SHP77 treated with DMSO at 0.1 percent for 48 hours (cell line): ENCODE data around the gene ADRB2.
"Not testable (repeated sequence)": the region's sequence is repeated elsewhere in the genome, so short reads cannot be mapped to it uniquely, and the experiment has no call there.

Source experiments
- DNase-seq: peaks from one replicate; lab custom pipeline; 2025; lab: John Stamatoyannopoulos, UW

ADRB2 gene

DNA sequence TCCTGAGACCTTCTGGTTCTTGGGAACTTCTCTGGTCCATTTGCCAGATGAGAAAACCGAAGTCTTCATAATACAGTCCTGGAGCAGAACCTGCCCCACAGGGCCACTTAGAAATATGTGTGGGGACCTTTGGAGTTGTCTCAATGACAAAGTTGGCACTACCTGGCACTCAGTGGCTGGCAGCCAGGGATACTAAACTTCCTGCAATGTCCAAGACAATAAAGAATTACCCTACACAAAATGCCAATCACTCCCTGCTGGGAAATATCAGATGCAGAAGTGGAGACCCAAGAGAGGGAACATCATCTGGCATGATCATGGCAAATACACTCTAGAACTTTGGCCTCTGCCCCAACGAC lies 29.6 kb downstream of the ADRB2 start:
- DNase-seq: no peak

GRCh38 chr5:148856424-148856823 lies 30.0 kb downstream of the ADRB2 start:
- no peak for DNase-seq

DNA sequence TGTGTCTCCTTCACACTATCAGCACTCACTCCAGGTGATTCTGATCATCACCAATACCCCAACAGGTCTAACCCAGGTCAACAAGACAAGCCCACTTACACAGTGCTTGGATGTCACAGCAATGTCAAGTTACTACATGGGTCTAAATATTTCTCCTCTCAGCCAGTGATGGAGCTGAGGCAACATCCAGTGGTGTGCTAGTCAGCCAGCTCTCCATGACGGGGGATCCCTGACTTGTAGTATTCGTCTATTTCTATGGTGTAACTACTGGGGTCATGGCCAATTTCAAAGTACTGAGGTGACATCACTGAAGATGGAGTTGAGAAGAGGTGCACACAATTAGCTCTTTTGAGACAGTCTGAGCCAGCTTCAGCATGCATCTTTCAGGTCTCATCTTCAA lies 31.1 kb downstream of the ADRB2 start:
- no peak for DNase-seq

GRCh38 chr5:148858106-148858505 lies 31.7 kb downstream of the ADRB2 start:
- DNase-seq: no peak

DNA sequence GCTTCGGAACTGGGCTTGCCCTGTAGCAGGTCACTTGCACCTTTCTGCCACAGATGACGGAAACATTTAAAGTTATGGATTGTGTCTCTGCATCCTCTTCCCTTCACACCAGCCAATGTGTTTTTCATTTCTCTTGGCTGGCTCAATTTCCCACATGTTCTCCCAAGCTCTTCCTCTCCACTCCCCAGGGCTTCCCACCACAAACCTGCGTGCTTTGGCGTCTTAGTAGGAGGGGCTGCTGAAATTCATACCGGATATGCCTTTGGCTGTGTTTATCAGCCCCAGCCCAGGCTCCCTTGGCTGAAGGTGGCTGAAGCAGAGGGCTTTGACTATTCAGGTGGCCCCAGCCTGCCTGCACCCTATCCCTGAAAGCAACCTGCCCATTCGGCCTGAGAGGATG lies 32.1 kb downstream of the ADRB2 start:
- DNase-seq: no peak

- DNase-seq: no peak
Observed at GRCh38 chr5:148859703-148860102, 33.3 kb downstream of the ADRB2 start.

GRCh38 chr5:148860599-148860998 lies 34.2 kb downstream of the ADRB2 start:
- DNase-seq: no peak

- DNase-seq: no peak
Observed at GRCh38 chr5:148861088-148861487, 34.7 kb downstream of the ADRB2 start.

GRCh38 chr5:148861696-148862095 lies 35.3 kb downstream of the ADRB2 start:
- no peak for DNase-seq

DNA sequence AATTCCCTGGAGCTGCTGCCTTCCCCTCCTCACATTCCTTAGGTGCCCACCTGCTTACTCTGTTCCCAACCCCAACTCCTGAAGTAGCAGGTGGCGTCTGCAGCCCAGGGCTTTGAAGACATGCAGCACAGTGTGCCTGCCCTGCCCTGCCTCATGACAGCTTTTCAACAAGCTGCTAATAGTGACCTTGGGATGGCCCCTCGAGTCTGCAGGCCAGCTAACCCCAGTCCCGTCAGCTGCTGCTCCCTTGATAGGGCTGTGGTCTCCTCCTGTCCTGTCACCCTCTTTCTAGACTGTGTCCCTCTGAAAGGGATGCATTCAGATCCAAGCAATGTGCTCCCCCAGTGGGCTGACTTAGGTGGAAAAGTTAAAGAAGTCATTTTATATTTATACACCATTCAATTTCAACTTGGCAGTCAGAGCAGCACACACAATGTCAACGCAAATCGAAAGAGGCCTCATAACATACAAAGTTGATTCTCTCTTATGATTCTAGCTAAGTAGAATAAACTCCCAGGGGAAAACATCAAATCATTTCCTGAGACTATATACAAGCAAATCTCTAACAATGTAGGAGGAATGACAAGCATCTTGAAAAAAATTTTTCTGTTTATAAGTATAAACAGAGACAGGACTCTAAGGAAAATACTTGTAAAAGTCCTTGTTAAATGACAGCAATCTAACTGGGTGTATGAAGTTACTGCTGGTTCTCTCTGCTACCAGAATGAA lies 37.9 kb downstream of the ADRB2 start:
- no peak for DNase-seq

DNA sequence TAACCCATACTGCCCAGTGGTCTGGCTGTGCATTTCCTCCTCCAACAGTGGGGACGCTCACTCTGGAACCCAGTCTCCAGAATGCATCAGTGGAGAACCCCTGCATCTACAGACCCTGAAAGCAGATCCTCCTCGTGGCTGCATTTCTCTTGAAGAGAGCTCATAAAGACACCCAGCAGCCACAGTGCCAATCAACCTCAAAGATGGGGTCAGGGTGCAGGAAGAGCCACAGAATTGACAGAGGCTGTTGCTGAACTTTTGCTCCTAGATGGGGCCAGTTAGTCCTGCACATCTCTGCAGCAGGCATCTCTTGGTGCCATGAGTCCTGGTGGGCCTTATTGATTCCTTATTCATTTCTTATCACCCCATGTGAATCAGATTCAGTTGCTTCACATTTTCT lies 39.6 kb downstream of the ADRB2 start:
- no peak for DNase-seq

DNA sequence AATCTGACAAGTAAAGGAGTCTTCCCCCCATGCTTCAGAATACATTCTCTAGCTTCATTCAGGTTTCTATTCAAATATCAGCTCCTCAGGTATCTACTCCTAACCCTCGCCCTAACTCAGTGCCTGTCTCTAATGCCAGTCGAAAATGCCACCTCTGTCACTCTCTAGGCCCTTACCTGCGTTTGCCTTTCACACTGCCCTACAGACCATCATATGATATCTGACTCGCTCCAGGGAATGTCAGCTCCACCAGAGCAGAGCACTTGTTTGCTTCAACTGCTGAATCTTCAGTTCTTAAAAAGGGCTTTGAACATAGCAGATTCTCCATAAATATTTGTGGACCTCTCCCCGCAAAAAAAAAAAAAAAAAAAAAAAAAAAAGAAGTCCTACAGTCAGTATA lies 46.7 kb downstream of the ADRB2 start:
- no peak for DNase-seq

DNA sequence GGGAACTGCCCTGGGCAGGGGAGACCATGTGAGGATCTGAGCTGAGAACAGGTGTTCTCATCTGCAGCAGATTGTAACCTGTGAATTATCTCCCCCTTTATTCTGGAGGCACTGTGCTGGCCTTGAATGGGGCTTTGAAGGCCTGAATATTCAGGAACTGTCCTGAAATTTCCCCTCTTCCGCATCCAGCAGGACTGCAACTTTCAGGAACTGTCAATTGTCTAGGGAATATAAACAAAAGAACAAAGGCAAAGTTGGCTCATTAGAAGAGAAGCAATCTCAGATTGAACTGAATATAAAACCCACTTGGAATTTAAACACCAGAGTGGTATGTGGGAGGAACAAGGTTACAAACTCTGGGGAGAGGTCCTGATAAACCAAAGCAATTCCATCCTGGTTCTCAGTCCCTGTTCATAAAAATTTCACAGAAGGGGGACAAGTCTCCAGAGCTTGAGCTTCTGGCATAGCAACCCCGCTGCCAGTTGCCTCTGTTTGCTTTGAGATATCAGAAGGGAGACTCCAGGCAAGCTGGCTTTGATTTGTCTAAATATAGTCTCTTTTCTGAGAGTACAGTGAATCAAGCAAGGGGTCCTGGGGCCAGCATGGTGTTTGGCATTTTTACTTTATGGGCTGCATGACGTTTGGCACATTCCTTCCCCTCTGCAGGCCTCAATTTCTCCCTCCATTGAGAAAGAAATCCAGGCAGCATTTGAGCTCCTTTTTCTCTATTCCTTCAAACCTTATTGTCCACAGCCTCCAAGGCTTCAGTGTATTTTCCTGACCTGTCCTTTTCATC lies 47.5 kb downstream of the ADRB2 start:
- no peak for DNase-seq

DNA sequence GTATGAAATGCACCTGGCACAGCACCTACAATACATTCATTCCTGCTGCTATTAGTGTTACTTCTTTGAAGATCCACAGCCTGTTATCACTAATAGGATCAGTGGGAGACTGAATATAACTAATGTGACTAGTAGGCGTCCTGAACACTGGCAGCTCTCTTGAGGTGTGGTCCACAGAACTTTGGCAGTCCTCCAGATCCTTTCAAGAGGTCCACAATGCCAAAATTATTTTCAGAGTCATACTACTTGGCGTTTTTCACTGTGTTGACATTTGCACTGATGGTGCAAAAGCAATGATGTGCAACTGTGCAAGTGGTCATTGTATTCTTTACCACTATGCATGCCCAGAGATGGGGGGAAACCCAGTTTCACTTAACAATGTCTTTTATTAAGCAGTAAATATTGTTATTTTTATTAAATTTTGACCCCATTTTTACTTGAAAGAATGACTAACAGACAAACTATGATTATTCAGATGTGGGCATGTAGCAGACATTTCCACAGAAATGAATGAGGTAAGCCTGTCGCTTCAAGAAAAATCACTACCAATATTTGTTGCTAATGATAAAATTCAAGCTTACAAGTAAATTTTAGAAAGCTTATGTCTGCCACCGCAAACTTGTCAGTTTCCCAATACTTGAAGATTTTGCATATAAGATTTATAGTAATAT lies 48.9 kb downstream of the ADRB2 start:
- no peak for DNase-seq

GRCh38 chr5:148877436-148877835 lies 51.0 kb downstream of the ADRB2 start:
- not testable (repeated sequence) for DNase-seq
